Activated CD4-positive, alpha-beta T cell treated with anti-CD3 and anti-CD28 coated beads, Interleukin-2, amount 50 U/mL, for 48 hours (primary cell): ENCODE results near the gene JAG2.

Source experiments
- DNase-seq, 2 experiments: peaks; one replicate each; pipeline ENCODE4 v3.0.0-alpha.2; 2020

Gene JAG2

GRCh38 chr14:105168496-105168978, at the start of gene JAG2:
Gene JAG2 (minus strand): TSS chr14:105168776. CDS start chr14:105168420, 356 bp downstream.
- DNase-seq: peak; percentile 58 to 65

GRCh38 chr14:105217774-105218173, 49.2 kb upstream of the JAG2 start:
- no peak for DNase-seq

GRCh38 chr14:105216490-105217247, 48.1 kb upstream of the JAG2 start:
- DNase-seq: no peak

- DNase-seq: no peak
Measured at GRCh38 chr14:105215602-105216001, 47.0 kb upstream of the JAG2 start.

GRCh38 chr14:105214324-105214915, 45.8 kb upstream of the JAG2 start:
- no peak for DNase-seq

- DNase-seq: no peak
Measured at GRCh38 chr14:105213361-105213760, 44.8 kb upstream of the JAG2 start.

- DNase-seq: no peak
Measured at GRCh38 chr14:105212541-105213300, 44.1 kb upstream of the JAG2 start.

- no peak for DNase-seq
Measured at GRCh38 chr14:105211758-105212089, 43.1 kb upstream of the JAG2 start.

- DNase-seq: no peak
Measured at GRCh38 chr14:105211086-105211757, 42.6 kb upstream of the JAG2 start.

- no peak for DNase-seq
Measured at GRCh38 chr14:105210266-105211025, 41.9 kb upstream of the JAG2 start.

- DNase-seq: no peak
Measured at GRCh38 chr14:105209646-105210045, 41.1 kb upstream of the JAG2 start.

GRCh38 chr14:105209091-105209490, 40.5 kb upstream of the JAG2 start:
- no peak for DNase-seq

- no peak for DNase-seq
Measured at GRCh38 chr14:105208738-105209075, 40.1 kb upstream of the JAG2 start.

GRCh38 chr14:105207996-105208737, 39.6 kb upstream of the JAG2 start:
- DNase-seq: no peak

- DNase-seq: no peak
Measured at GRCh38 chr14:105207460-105207901, 38.9 kb upstream of the JAG2 start.

GRCh38 chr14:105206873-105207272, 38.3 kb upstream of the JAG2 start:
- no peak for DNase-seq

GRCh38 chr14:105205673-105206208, 37.2 kb upstream of the JAG2 start:
- no peak for DNase-seq

- DNase-seq: no peak
Measured at GRCh38 chr14:105204931-105205672, 36.5 kb upstream of the JAG2 start.

GRCh38 chr14:105204206-105204930, 35.8 kb upstream of the JAG2 start:
- no peak for DNase-seq

- DNase-seq: no peak
Measured at GRCh38 chr14:105203701-105204100, 35.1 kb upstream of the JAG2 start.
